ENCODE measurements around the gene SERTM1. TPM values are rescaled to one million over a fixed set of nuclear protein-coding genes. Genes with fewer than 3 reads are reported as not detected.

SERTM1 gene
- total and polyA plus RNA-seq, 2 of the 4 experiments (the other 2 are of a cell fraction) = not detected

- Histone ChIP-seq H2BK120ac (ENCODE audit: low read depth, low read length) (no peak overlapping the region), H2AK5ac (ENCODE audit: low read depth, low read length) (no peak overlapping the region), H3K4ac (ENCODE audit: low read depth, low read length) (no peak overlapping the region), H3K9me3 (ENCODE audit: control insufficient read depth, insufficient read depth, low read length) (no peaks in the 10 kb centered on the region), H4K8ac (ENCODE audit: low read depth in 2 of 2, low read length in 2 of 2) (no peak overlapping the region), H2AFZ (replicated peaks; ENCODE audit: low read length, poor library complexity) (no peak overlapping the region), H3K4me1 (ENCODE audit: control insufficient read depth, insufficient read depth, low read length) (no peaks in the 10 kb centered on the region), H3K14ac (replicated peaks; ENCODE audit: low read depth, low read length) (no peak overlapping the region), H3K56ac (ENCODE audit: extremely low read depth, insufficient read depth, low read length) (no peak overlapping the region), H3K27ac (ENCODE audit: insufficient read depth, low read length) (no peak overlapping the region), H4K91ac (ENCODE audit: insufficient read depth, low read depth, low read length) (no peak overlapping the region), H3K79me1 (ENCODE audit: low read depth in 1 of 2, low read length in 2 of 2) (no peaks in the 10 kb centered on the region), H4K5ac (ENCODE audit: low read depth, low read length) (no peak overlapping the region), H3K4me2 (ENCODE audit: low read depth, low read length) (no peak overlapping the region), H3K23ac (ENCODE audit: low read depth, low read length) (no peak overlapping the region), H3K9ac (ENCODE audit: low read depth, low read length) (no peak overlapping the region), H2BK5ac (ENCODE audit: low read depth, low read length, poor library complexity, severe bottlenecking) (no peak overlapping the region), H2BK20ac (ENCODE audit: low read depth, low read length) (no peak overlapping the region), H3K36me3 (ENCODE audit: control insufficient read depth, insufficient read depth, low read length) (no peaks in the 10 kb centered on the region), H3K18ac (ENCODE audit: low read depth, low read length) (no peak overlapping the region), H3K4me3 (ENCODE audit: insufficient read depth, low read depth, low read length) (no peak overlapping the region), H3K9me1 (ENCODE audit: insufficient read depth, low read length) (no peaks in the 10 kb centered on the region), H2BK15ac (ENCODE audit: low read depth, low read length) (no peak overlapping the region), H4K20me1 (ENCODE audit: insufficient read depth, low read length) (no peaks in the 10 kb centered on the region), H2AK9ac (replicated peaks; ENCODE audit: low read depth, low read length, poor library complexity) (no peak overlapping the region), H3K27me3 (ENCODE audit: control insufficient read depth, insufficient read depth, low read length) (no peaks in the 10 kb centered on the region)
- no peak for ATAC-seq (ENCODE audit: low read depth)
- no TSS peak for BruUV-seq (replicated peaks)
- no peak for DNase-seq
- dilution Hi-C loops (cut with HindIII; ENCODE audit: low sequenced_read_pairs, unreplicated experiment) (no loop called here), intact Hi-C loops (cut with micrococcal nuclease) (no loop called here), in situ Hi-C loops (cut with MboI; ENCODE audit: low sequenced_read_pairs) (no loop called here)
- WGBS, 2 experiments (ENCODE audit: extremely low coverage in 2 of 2, insufficient read length in 1 of 2) = no CpG with 5 or more reads among the region's 2 CpGs
- ChIA-PET POLR2A (ENCODE audit: unreplicated experiment) (interaction anchor here (0.5 kb wide), 1 partner anchor 38 kb away, joined by 9 read pairs; no protein-coding TSS in a partner anchor), CTCF (no interaction called here)
- no peak for TF ChIP-seq RAD21 (IDR thresholded peaks at IDR 0.05; ENCODE audit: low read length)
These were observed 44.8 kb upstream of the SERTM1 start for GRCh38 chr13:36629057-36629385.

Data from IMR-90 (cell line).